ENCODE results near the gene ADARB1. TPM values are rescaled to one million over a fixed set of nuclear protein-coding genes. Genes with fewer than 3 reads are reported as not detected.
A peak's percentile ranks its signal among the peaks of the same experiment; 100 is the strongest.

Gene ADARB1
- polyA plus RNA-seq, 3 donors, result 0.40 to 2.6 (median 1.0) TPM

- Histone ChIP-seq H2AFZ (ENCODE audit: insufficient read depth, low read depth, low read length, poor library complexity, severe bottlenecking) (no peak overlapping the region), H3K9ac (ENCODE audit: insufficient read depth, low read length, poor library complexity, severe bottlenecking) (no peak overlapping the region), H3K4me3 (replicated peaks in 1 of 3; ENCODE audit: low read depth in 2 of 3, low read length in 3 of 3) (no peak overlapping the region), H3K36me3 (replicated peaks in 1 of 2; ENCODE audit: control insufficient read depth in 1 of 2, insufficient read depth in 2 of 2, low read length in 2 of 2) (no peaks in the 10 kb centered on the region), H4K20me1 (ENCODE audit: insufficient read depth, low read length) (peaks cover 4% of the 10 kb centered on the region), H3K4me1 (ENCODE audit: control insufficient read depth in 1 of 2, insufficient read depth in 2 of 2, low read length in 2 of 2) (peaks cover 37 to 39% of the 10 kb centered on the region in 2 donors), H3K27ac (ENCODE audit: low read depth in 1 of 2, low read length in 2 of 2) (no peak overlapping the region), H3K9me3 (replicated peaks in 1 of 2; ENCODE audit: control insufficient read depth in 1 of 2, insufficient read depth in 1 of 2, low read length in 2 of 2) (no peaks in the 10 kb centered on the region), H3K79me2 (ENCODE audit: insufficient read depth, low read length) (no peaks in the 10 kb centered on the region), H3K4me2 (replicated peaks; ENCODE audit: extremely low read depth, low read length, poor library complexity, severe bottlenecking) (no peak overlapping the region), H3K27me3 (ENCODE audit: control insufficient read depth in 2 of 2, insufficient read depth in 2 of 2, low read length in 2 of 2) (no peaks in the 10 kb centered on the region)
- no peak for TF ChIP-seq CTCF (IDR thresholded peaks at IDR 0.05)
- Mint-ChIP-seq H3K36me3 (no peaks in the 10 kb centered on the region), H3K27ac (no peak overlapping the region), H3K4me3 (no peak overlapping the region), H3K27me3 (ENCODE audit: low read depth in 3 of 3) (peaks cover 0 to 6% (median 5%) of the 10 kb centered on the region in 3 donors), H3K4me1 (peaks cover 52% of the 10 kb centered on the region), H3K9me3 (no peaks in the 10 kb centered on the region)
- DNase-seq, result no peak
- WGBS (ENCODE audit: insufficient coverage), result 100% methylated on average over 1 of the region's 6 CpGs
- intact Hi-C loops (cut with micrococcal nuclease), result no loop called here
Measured at GRCh38 chr21:45108034-45108790, 33.8 kb downstream of the ADARB1 start.

- H3K27me3 ChIP-seq (ENCODE audit: control insufficient read depth in 2 of 2, insufficient read depth in 2 of 2, low read length in 2 of 2), result no peaks in the 10 kb centered on the region
- peaks cover 50% of the 10 kb centered on the region for H3K4me1 Mint-ChIP-seq
- H3K9ac ChIP-seq (ENCODE audit: insufficient read depth, low read length, poor library complexity, severe bottlenecking), result peak overlapping the region; percentile 44
- DNase-seq, result no peak
- peak overlapping the region in 3 of 7 donors; percentile 25 to 86 (median 50) for H3K27ac Mint-ChIP-seq
- peaks cover 4% of the 10 kb centered on the region for H4K20me1 ChIP-seq (ENCODE audit: insufficient read depth, low read length)
- H3K4me2 ChIP-seq (replicated peaks; ENCODE audit: extremely low read depth, low read length, poor library complexity, severe bottlenecking), result peak overlapping the region; percentile 70
- no peaks in the 10 kb centered on the region for H3K36me3 ChIP-seq (replicated peaks in 1 of 2; ENCODE audit: control insufficient read depth in 1 of 2, insufficient read depth in 2 of 2, low read length in 2 of 2)
- intact Hi-C loops (cut with micrococcal nuclease), result no loop called here
- H3K4me3 ChIP-seq (replicated peaks in 1 of 3; ENCODE audit: low read depth in 2 of 3, low read length in 3 of 3), result peak overlapping the region; percentile 15 to 68 (median 19)
- no peaks in the 10 kb centered on the region for H3K36me3 Mint-ChIP-seq
- TF ChIP-seq CTCF (IDR thresholded peaks at IDR 0.05), result no peak
- peaks cover 0 to 6% (median 5%) of the 10 kb centered on the region in 3 donors for H3K27me3 Mint-ChIP-seq (ENCODE audit: low read depth in 3 of 3)
- H2AFZ ChIP-seq (ENCODE audit: insufficient read depth, low read depth, low read length, poor library complexity, severe bottlenecking), result peak overlapping the region; percentile 60
- H3K9me3 Mint-ChIP-seq, result no peaks in the 10 kb centered on the region
- H3K4me1 ChIP-seq (ENCODE audit: control insufficient read depth in 1 of 2, insufficient read depth in 2 of 2, low read length in 2 of 2), result peaks cover 37 to 39% of the 10 kb centered on the region in 2 donors
- H3K9me3 ChIP-seq (replicated peaks in 1 of 2; ENCODE audit: control insufficient read depth in 1 of 2, insufficient read depth in 1 of 2, low read length in 2 of 2), result no peaks in the 10 kb centered on the region
- H3K79me2 ChIP-seq (ENCODE audit: insufficient read depth, low read length), result no peaks in the 10 kb centered on the region
- H3K4me3 Mint-ChIP-seq, result peak overlapping the region; percentile 45 to 87
- 94% methylated on average over 32 of the region's 44 CpGs for WGBS (ENCODE audit: insufficient coverage)
- H3K27ac ChIP-seq (ENCODE audit: low read depth in 1 of 2, low read length in 2 of 2), result peak overlapping the region in 1 of 2 donors; percentile 57
Measured at GRCh38 chr21:45108808-45109781, 34.7 kb downstream of the ADARB1 start.

Measured in CD14-positive monocyte (primary cell).